GM12874 (cell line): ENCODE data around the gene PC.

Source experiments
- TF ChIP-seq, protein P1 (sequence below): IDR thresholded peaks from 2 replicates; pipeline ENCODE4 v1.5.1; 2011; ENCODE audit warnings: low read depth, mild to moderate bottlenecking, control low read depth, low read length, moderate library complexity; ENCODE audit not compliant: insufficient read depth

Gene PC

DNA sequence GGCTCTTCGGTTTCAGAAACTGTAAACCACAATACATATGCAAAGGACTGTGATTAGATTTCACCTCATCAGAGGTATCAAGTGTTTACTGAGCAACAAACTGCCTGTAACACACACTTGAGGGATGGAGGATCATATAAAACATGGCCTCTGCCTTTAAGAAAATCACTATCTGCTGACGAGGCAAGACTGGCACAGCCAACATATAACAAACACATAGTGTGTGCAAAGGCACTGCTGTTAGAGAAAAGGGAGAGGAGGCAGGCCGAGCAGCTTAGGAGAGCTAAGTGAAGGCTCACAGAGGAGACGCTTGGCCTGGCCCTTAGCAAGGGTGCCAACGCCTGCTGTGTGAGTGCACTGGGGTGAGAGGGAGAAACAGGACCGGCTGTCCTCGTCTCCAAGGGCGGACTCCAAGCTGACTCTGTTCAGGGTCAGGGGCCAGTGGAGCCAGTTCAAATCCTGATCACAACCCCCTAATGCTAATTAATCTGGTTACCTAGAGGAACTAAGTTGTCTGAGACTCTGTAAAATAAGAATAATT is 53.1 kb downstream of the PC start:
- TF ChIP-seq, protein P1, sequence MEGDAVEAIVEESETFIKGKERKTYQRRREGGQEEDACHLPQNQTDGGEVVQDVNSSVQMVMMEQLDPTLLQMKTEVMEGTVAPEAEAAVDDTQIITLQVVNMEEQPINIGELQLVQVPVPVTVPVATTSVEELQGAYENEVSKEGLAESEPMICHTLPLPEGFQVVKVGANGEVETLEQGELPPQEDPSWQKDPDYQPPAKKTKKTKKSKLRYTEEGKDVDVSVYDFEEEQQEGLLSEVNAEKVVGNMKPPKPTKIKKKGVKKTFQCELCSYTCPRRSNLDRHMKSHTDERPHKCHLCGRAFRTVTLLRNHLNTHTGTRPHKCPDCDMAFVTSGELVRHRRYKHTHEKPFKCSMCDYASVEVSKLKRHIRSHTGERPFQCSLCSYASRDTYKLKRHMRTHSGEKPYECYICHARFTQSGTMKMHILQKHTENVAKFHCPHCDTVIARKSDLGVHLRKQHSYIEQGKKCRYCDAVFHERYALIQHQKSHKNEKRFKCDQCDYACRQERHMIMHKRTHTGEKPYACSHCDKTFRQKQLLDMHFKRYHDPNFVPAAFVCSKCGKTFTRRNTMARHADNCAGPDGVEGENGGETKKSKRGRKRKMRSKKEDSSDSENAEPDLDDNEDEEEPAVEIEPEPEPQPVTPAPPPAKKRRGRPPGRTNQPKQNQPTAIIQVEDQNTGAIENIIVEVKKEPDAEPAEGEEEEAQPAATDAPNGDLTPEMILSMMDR = no peak

DNA sequence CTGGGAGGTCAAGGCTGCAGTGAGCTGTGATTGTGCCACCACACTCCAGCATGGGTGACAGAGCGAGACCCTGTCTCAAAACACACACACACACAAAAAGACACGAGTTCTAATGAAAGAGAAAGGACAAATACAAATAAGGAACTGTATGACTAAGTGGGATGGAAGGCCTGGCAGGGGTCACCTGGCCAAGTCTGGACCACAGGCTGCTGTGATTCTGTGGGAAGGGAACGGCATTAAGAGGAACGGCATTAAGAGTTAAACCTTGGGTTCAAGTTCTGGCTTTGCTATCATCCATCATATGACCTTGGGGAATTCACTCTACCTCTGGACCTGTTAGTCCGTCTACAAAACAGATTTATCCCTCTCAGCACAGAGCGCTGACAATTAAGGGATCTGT is 53.6 kb downstream of the PC start:
- TF ChIP-seq, protein P1 = no peak

DNA sequence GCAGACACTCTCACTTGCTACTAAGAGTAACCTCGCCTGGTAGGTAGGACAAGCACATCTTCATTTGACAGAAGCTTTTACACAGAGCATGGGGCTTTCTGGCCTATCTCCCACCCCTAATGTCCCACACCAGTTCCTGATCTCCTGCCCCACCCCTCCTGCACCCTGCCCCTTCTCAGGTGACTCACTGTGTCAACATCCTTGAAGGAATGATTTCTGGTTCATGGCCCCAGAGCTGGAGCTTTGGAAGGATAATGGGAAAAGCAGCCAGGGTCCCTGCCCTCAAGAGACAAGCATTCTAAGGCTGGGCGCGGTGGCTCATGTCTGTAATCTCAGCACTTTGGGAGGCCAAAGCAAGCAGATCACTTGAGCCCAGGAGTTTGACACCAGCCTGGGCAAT is 54.1 kb downstream of the PC start:
- TF ChIP-seq, protein P1 = no peak

DNA sequence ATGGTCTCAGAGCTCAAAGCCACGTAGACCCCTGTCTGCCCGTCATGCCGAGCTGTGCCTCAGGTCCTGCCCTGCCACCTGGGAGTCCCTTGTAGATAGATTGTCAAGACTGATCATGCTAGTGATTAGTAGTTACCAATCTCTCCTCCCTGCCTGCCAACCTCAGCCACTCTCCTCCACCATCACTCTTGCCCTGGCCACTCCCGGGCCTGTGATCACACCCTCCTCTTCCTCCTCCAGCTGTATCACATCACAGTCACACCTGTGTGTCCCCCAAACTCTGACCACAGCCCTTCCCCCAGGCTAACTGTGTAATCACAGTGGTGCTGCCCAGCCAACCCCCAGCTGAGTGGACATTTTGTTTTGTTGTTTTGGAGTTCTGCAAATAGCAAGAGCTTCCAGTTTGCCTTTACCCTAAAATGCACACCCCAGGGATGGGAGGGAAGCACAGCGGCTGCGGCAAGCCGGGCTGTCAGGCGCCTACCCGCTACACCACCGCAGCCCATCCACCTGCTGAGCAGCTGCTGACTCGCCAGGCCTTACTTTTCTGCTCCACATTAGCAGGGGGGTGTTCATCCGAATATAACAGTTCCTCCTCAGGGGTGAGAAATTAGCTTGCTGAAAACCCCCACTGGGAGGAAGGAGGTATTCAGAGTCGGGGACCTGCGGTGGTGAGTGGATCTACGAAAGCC is 55.6 kb downstream of the PC start:
- TF ChIP-seq, protein P1 = no peak

DNA sequence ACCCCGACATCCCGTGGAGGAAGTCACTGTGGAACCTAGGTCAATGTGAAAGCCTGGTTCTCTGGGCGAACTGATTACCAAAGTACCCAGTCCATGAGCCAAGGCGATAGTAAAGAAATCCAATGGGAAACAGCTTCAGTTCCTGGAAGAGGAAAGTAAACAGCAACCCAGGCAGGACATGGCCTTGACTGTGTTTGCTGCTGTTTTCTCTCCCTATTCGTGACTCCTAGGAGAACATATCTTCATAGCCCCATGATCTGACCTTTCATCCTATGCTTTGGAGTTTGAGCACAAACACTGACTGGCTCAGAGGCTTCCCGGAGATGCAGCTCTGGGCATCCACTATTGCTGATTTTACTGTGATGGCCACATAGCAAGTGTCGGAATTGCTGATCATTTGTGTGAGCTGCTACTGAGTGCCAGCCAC is 56.2 kb downstream of the PC start:
- TF ChIP-seq, protein P1 = no peak

DNA sequence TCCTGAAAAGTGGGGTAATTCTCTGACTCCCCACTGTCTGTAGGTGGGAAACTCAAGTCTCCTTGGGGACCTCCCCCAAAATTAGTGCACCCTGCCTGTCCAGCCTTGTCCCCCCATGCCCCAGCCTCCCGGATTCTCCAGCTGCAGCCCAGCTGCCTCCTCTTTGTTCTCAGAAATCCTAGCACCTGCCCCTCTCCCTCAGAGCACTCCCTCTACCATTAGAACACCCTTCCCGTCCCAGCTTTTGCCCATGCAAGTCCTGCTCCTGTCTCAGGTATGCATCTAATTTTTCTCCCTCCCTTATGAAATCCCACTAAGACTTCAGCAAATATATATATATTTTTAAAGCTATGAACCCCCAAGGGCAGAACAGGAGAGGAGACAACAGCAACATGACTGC is 64.0 kb downstream of the PC start:
- TF ChIP-seq, protein P1 = no peak

DNA sequence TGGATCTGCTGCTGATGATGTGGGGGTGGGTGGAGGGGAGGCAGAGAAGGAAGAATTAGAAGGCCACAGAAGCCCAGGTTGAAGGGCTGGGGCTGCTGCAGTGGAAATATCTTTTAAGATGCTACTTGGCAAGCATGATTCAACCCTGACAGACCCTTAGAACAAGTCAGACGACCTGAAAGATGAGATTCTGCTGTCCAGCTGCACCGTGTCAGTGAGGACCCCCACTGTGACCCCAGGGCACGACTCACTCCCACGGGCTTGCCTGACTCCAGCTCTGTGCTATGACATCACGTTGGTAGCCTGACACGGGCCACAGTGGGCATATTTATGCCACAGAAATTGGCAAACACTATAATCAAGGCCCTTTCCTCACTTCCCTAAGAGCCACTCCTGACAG is 65.3 kb downstream of the PC start:
- TF ChIP-seq, protein P1 = no peak
